ENCODE results near the gene SLC25A33.
A peak's percentile ranks its signal among the peaks of the same experiment; 100 is the strongest.
"Not testable (repeated sequence)": the region's sequence is repeated elsewhere in the genome, so short reads cannot be mapped to it uniquely, and the experiment has no call there.

The SLC25A33 gene

DNA sequence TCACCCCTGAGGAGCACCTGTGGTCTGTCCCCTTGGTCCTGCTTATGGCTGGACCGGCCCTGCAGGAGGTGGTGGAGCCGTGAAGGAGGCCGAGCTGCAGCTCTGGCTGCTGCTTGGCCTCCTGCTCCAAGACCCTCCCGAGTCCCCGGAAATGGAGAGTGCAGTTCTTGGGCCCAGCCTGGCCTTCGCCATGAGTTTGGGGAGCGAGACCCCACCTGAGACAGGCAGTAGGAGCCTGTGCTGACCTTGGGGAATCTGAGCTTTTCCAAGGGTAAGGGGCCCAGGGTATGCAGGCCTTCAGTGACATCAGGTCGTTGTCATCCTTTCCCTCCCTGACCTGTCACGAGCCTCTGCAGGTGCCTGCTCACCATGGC, 63.5 kb downstream of the SLC25A33 start:
- DNase-seq, result no peak

DNA sequence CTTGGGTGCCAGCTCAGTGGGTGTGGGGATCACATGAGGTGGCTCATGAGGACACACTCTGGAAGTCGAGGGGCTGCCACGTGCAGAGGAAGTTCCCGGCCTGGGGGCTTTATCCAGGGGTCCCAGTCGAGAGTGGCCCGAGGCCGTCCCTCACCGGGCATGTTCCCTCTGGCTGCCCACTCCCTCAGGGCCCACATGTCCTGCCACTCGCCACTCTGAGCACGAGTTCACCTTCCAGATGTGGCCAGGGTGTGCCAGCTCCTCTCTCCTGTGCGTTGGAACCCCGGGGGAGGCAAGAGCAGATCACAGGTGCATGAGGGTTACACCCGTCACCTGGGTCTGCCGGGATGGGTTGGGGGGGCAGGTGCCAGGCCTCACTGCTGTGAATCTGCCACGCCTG, 64.0 kb downstream of the SLC25A33 start:
- DNase-seq, result no peak

DNA sequence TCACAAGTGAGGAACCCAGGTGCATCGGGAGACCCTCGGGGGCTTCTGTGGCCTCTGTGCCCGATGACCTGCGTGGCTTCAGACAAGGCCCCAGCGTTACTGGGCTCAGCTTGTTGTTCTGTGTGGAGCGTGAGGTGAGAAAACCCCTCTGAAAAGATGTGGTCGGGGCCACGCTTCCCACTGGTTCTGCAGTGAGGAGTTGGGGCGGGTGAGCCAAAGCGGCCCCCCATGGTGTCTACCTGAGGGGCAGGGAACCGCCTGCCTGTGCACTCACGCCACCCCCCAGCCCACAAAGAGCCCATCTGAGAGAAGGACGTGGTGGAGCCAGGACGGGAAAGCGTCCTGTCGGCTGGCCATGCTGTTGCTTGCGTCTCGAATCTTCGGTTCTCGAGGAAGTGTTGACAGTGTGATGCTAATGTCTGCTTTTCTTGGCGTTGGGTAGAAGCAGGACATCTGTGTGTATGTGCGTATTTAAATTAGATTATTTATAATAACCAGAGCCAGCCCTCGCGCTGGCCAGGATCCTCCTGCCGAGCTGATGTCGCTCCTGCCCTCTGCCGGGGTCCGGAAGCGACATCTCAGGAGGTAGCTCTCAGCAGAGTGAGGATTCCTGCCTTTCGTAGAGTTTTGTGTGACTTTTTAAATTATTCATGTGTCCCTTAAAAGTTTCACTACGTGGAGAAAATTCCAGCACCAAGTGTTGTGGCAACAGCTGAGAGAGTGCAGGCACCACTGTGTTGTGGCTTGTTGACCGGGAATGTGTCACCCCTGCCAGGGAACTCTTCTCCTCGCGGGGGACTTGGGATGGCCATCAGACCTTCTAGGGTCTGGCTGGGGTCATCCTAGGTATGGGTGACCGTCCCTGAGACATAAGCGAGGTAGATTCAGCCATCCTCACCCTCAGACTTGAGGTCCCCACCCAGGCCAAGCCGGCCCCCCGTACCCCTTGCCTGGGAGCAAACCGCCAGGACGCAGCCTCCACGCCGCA, 64.8 kb downstream of the SLC25A33 start:
- DNase-seq, result no peak

DNA sequence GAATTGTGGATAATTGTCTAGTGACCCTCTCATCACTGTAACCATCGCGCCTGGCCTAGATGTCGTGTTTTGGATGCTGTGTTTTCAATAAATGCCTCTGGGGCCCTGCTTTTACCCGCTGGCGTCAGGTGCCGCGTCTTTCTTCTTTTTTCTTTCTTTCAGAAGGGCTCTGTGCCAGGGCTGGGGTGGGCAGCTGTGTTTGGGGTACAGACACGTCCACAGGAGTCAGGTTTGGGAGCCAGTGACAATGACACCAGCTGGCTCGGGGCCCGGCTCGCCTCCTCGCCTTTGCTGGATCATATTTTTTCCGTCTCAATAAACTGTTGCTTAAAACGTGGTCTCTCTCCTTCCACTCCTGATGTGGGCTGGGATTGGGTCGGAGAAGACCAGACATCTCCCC, 65.6 kb downstream of the SLC25A33 start:
- no peak for DNase-seq

DNA sequence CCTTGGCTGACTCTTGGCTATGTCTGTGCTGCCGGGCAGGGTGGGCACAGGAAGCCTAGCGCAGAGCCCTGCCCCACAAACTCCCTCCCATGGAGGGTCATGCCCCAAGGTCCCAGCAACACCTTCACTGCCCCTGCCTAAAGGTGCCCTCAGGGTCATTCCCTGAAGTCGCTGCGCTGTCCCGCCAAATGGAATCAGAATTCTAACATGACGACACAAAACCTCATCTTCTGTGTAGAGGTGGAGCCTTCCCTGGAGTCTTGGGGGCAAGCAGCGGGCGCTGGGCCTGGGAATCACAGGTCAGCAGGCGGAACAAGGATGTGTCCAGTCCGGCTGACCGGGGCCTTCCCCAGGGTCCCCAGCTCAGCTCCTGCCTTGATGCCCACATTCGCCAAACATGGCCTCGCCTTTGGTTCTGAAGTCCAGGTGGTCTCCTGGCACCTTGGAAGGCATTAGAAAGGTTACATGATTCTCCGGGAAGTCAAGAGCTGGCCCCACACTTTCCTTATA, 66.7 kb downstream of the SLC25A33 start:
- DNase-seq, result no peak

DNA sequence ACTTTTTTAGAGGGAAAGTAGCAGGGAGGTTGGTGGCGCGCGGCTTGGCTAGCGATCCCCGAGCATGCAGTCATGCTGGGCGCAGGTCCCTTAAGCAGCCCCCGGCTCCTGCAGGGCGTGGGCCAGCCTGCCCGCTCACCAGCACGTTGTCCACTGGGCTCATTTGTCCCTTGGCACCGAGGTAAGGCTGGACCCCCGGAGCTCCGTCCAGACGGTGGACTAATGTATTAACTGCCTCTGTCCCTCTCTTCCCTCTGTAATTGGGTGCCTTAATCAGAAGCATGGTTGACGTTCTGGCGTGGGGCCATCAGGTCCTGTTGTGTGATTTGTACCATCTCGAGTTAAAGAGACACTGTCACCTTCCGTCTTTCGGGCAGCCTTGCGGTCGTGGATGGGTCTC, 67.2 kb downstream of the SLC25A33 start:
- no peak for DNase-seq

DNA sequence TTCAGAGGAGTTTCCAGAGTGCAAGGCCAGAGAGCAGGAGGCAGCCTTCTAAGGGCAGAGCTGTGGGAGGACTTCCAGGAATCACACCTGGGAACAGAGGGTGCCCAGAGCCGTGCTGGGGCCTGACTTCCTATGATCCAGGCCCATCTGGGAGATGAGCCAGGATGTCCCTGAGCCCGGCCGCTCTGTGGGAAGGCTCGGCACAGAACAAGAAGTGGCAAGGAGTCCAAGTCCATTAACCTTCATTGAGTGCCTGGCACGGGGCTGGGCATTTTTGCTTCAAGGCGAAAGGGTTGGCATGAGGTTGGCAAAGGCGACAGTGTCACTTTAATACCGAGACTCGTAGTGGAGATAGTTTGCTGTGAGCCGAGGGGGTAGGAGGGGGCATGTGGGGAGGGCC, 67.7 kb downstream of the SLC25A33 start:
- no peak for DNase-seq

DNA sequence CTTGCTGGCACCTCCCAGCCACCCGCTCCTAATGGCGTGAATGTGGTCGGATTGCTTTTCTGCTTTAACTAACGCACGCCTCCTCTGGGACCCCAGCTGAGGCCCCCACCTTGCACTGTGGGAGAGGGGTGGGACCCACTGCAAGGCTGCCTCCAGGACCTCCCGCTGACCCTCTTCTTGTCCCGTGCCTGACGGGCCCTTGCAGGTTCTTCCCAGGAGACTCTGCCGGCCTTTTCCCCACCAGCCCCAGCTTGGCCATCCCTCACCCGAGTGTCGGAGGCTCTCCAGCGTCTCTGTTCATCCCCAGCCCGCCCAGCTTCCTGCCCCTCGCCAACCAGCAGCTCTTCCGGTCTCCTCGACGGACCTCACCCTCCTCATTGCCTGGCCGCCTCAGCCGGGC, 68.1 kb downstream of the SLC25A33 start:
- no peak for DNase-seq

DNA sequence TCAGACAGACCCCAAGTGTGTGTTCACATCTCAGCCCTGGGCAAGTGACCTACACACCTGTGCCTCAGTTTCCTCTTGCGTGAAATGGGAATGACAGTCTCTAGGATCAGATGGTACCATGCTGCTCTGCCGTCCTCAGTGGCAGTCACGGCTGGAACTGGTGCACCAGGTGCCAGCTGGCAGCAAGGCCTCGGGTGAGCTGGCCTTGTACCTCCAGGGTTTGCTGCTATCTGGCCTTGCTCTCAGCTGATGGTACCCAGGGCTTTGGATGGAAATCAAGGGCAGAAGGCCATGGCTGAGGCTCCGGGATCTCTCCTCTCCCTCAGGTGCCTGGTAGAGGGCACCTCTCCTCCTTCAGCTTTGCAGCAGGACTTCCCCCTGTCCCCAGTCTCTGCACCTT, 70.7 kb downstream of the SLC25A33 start:
- no peak for DNase-seq

DNA sequence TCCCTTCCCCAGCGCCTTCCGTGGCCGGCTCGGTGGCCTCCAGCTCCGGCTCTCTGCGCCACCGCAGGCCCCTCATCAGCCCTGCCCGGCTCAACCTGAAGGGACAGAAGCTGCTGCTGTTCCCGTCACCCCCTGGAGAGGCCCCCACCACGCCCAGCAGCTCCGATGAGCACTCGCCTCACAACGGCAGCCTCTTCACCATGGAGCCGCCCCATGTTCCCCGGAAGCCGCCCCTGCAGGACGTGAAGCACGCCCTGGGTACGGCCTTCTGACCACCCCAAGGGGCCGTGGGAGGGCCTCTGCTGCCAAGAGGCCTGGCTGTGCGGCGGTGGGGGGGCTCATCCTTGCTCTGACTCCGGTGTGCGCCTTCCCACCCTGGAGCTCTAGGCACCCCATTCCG, 71.3 kb downstream of the SLC25A33 start:
- DNase-seq, result no peak

DNA sequence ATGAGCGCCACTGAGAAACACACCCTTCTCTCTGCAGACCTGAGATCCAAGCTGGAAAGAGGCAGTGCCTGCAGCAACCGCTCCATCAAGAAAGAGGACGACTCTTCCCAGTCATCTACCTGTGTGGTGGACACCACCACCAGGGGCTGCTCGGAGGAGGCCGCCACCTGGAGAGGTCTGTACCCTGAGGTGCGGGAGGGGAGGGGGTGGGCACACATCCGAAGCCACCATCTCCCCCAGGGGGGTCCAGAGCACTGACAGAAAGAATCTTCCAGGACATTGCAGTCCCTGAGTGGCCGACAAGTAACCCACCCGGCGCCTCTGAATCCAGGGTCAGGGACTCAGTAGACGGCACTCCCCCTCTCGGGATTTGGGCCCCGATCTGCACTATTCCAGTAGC, 72.5 kb downstream of the SLC25A33 start:
- DNase-seq, result no peak

DNA sequence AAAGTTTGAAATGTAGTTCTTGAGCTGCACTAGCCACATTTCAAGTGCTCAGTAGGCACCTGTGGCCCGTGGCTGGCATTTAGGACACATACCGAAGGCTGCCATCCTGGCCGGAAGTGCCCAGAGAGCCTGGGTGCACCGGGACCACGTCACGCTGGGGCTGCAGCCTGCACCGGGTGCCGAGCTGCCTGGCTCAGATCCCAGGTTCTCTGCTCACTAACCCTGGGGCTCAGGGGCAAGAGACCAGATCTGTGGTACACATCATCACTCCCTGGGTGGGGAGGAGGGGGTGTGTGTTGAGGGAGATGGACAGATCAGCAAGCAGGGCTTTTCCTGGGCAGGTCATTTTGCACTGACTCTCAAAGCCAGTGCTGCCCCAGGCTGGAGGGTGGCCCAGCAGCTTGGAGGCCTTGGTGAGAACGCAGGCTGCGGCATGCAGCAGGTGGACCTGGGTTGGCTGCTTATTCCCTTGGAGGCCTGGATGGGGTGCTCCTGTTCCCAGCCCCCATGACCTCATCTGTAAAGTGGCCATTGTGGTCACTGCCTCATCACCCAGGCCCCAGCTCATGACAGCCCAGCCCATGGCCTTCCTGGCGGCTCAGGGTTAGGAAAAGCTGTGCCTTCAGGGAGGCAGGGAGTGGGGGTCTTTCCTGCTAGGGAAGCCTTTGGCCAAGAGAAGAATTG, 73.0 kb downstream of the SLC25A33 start:
- DNase-seq, result no peak

DNA sequence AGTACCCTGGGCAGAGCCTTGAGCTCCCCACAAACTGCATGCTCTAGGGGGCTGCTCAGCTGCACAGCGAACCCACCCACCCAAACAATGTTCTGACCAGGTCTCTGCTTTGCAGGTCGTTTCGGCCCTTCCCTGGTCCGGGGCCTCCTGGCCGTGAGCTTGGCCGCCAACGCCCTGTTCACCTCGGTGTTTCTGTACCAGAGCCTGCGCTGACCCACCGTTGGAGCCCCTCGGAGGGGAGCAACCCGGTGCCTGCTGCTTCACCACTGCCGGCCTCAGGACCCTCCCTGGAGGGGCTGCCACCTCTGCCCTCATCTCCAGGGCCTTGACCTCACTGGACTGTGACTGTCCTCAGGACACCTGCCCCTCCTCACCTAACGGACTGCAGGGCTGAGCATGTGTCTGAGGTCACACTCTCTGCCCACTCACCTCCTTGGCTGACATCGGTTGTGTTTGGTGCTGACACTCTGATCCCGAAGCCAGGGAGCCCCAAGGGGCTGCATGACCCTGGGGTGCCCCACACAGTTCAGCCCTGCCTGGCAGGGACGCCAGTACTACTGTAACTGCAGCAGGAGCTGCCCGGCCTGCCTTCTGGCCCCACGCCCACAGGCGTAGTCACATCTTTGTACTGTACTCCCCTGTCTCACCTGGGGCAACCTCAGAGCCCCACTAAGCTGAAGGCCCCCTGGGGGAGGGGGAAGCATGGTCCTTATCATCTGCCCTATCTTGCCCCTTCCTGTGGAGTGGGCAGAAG, 73.8 kb downstream of the SLC25A33 start:
- DNase-seq, result no peak

DNA sequence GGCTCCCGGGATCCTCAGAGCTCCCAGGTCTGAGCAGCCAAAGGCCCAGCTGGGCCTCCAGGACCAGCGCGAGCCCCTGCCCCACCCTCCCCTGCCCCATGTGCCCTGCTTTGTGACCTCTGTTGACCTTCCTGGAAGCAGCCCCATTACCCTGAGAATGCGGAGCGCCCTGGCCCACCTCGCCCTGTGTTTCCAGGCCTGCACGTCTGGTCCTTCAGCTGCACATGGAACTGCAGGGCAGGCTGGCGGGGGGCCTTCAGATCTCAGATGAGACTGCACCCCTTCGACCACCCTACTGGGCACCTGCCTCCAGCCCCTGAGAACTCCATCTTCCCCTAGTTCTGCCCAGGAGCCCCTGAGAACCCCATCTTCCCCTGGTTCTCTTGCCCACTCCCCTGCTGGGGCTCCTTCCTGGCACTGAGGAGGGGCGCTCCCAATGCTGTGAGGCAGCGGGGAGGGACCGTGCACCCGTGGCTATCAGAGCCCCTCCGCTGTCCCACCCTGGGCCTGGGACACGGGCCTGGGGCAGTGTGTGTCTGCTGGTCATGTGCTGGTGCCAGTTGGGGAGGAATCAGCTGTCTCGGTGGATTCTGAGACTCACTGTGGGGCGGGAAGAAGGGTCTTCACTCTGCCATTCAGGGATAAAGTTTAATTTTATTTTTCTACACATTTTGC, 74.5 kb downstream of the SLC25A33 start:
- no peak for DNase-seq

DNA sequence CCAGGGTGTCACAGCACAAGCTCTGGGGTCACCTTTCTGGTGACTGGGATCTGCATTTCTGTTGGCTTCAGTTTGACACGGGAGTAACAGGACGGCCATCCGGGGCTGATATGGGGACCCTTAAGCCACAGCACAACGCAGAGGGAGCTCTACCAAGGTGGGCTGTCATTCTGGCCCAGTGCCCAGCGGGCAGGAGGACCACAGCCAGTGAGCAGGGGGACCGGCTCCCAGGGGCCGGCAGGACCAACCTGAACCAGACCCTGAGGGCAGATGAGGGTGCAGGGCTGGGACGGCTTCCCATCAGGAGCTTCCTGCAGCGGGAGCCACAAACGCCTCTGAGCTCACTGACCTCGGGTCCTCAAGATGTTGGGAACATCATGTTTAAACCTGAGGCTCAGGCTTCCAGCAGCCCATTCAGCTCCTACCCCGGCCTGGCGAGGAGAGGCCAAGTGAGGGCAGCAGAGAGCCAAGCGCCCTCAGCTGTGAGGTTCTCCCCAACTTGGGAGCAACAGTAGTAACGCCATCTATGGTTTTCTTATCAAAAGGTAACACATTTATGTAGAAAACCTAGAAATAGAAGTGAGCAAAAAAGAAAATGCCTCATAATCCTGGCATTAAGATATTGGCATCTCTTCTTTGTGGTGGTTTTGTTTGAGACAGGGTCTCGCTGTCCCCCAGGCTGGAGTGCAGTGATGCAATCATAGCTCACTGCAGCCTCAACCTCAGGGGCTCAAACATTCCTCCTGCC, 76.2 kb downstream of the SLC25A33 start:
- DNase-seq, result peak; percentile 81

DNA sequence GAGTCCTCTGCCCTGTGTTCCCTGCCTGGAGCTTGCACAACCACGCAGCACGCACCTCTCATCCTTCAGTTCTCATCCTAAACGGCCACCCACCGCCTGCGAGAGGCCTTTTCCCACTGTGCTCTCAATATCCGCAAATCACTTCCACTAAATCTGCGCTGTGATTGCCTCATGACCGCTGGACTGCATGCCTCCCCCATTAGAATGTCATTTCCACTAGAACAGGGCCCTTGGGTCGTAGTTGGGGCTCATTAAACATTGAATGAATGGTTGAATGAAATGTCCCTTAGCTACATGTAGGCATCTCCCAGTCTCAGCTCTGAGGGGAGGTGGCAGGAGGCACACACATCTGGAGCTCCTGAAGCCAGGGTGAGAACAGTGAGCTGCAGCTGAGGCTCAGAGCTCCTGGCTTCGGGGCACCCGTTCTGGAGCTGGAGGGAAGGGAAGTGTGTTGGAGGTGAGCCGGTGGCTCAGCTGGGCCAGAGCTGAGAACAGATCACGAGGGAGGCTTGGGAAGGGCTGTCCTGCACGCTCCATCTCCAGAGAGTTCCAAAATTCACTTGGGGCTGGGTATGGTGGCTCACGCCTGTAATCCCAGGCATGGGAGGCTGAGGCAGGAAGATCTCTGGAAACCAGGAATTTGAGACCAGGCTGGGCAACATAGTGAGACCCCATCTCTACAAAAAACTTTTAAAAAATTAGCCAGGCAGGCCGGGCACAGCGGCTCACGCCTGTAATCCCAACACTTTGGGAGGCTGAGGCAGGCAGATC, 79.8 kb downstream of the SLC25A33 start:
- no peak for DNase-seq

DNA sequence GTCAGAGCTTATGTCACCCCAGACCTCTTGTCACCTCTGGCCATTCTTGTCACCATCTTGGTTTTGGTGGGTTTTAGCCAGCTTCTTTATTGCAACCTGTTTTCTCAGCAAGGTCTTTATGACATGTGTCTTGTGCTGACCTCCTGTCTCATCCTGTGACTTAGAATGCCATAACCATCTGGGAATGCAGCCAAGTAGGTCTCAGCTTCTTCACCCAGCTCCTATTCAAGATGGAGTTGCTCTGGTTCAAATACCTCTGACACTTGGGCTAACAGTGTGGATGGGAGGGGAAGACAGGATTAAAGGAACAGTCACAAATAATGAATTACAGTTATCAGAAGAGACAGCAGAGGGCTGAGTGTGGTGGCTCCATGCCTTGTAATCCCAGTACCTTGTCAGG, 81.8 kb downstream of the SLC25A33 start:
- no peak for DNase-seq

DNA sequence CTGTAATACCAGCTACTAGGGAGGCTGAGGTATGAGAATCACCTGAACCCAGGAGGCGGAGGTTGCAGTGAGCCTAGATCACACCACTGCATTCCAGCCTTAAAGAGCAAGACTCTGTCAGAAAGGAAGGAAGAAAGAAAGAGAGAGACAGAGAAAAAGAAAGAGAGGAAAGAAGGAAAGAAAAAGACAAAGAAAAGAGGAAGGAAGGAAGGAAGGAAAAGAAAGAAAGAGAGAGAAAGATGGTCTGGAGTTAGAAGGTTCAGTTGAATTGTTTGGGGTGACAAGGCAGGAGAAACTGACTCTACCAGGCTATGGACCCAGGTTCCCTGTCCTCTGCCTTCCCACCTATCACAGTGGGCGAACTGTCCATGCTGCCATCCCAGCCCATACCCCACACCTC, 84.8 kb downstream of the SLC25A33 start:
- no peak for DNase-seq

DNA sequence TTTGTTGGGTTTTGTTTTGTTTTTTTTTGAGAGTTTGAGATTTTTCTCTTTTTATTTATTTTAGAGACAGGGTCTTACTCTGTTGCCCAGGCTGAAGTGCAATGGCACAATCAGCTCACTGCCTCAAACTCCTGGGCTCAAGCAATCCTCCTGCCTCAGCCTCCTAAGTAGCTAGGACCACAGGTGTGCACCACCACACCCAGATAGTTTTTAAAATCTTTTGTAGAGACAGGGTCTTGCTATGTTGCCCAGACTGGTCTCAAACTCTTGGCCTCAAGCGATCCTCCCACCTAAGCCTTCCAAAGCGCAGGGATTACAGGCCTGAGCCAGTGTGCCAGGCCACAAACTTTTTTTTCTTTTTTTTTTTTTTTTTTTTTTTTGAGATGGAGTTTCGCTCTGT, 85.8 kb downstream of the SLC25A33 start:
- DNase-seq, result not testable (repeated sequence)

DNA sequence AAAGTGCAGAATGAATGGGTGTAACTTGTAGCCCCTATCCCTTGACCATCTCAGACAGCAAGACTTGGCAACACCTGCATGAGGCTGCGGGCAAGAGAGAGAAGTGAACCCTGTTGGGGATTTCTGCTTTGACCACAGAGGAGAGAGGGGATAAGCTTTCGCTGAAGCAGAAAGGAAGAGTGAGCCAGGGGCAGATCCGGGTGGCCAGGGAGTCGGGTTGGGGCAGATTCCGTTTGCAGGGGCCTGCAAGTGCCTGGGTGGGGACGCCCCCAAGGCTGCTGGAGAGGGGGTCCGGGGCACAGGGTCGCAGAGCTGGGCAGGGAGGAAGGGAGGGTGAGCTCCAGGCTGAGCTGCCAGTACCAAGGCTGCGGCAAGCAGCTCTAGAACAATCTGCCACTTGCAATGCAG, 86.9 kb downstream of the SLC25A33 start:
- no peak for DNase-seq
